PC-3 (cell line): ENCODE results near the gene CETN2.

ENCODE experiments used
- CTCF ChIP-seq: fragments of 300-600 bp; sonication (generic); conservative IDR thresholded peaks from 2 replicates; pipeline ENCODE4 v1.5.1; 2017; ENCODE audit warnings: antibody characterized with exemption, low read depth, mild to moderate bottlenecking, low read length
- EZH2phosphoT487 ChIP-seq: fragments of 300-600 bp; sonication (generic); IDR thresholded peaks from 2 replicates; pipeline ENCODE4 v1.6.1; 2018; ENCODE audit warnings: mild to moderate bottlenecking, antibody characterized with exemption, low read length, borderline replicate concordance

DNA sequence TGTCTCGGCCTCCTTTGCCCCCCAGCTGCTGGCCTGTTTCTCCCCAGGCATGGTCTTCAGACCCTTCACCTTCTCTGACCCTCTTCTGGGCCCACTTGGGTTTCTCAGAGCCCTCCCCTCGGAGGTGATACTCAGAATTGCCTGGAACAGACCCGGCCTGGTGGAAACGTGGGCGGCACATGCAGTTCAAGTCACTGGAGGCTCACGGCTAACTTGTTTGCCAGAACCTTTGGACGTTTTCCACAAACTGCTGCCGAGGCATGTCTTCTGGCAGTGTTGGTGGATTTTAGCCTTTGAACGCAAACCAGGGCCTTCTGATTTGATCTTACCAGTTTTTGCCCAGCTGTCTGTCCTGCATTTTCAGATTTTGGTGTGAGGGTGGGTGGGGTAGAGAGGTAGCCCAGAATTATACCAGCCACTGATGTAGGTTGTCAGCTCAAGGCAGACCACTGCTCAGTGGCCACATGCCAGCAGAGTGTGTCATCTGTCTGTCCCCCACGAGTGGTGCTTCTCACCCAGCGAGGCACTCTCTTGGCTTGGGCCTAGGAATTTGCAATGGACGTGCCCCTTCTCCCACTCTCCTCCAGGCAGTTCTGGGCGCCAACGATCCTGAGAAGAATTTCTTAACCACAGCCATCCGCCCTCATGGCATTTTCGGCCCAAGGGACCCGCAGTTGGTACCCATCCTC, 34.8 kb upstream of the CETN2 start:
- TF ChIP-seq CTCF (no peak), EZH2phosphoT487 (no peak)
